Measurements from ENCODE around the gene RGS3. TPM values are rescaled to one million over a fixed set of nuclear protein-coding genes. Genes with fewer than 3 reads are reported as not detected.

RGS3 gene
- polyA plus RNA-seq, 2 of the 4 experiments (the other 2 are of a cell fraction) = 19.6 to 22.9 TPM

DNA sequence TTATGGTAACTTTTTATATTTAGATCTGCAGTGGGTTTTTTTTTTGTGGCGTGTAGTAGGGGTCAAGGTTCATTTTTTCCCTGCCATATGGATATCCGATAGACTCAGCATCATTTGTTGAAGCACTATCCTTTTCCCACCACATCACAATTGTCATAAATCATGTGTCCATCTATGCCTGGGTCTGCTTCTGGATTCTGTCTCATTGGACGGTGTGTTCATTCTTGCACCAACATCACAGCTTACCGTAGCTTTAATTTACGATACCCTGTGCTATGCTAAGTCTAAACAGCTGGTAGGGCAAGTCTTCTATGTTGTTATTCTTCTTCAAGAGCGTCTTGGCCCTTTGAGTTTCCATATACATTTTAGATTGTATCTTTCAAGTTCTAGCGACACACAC is 175.0 kb downstream of the RGS3 start:
- WGBS (ENCODE audit: missing lambda C conversion rate) = 67% methylated on average over 7 of the region's 7 CpGs
- FAIRE-seq = no peak
- CTCF ChIA-PET = interaction anchor here (0.6 to 2.9 kb wide), 6 partner anchors 17 to 908 kb away, joined by 3 to 19 read pairs (median 4); no protein-coding TSS in a partner anchor

DNA sequence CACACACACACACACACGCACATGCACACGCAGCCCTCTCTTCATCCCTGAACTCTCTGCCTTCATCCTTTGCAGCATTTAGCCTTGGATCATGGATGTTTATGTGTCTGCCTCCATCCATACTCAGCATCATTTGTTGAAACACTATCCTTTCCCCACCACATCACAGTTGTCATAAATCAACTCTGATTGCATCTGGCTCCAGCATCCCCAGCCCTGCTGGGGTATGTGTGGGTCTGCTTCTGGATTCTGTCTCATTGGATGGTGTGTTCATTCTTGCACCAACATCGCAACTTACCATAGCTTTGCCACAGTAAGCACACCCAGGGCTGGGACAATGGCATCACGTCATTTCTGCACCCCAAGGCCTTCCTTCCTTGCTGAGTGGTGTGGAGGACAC is 175.4 kb downstream of the RGS3 start:
- no peak for FAIRE-seq
- no peak overlapping the region for H3K27ac ChIP-seq
- no peak for ATAC-seq
- no peak overlapping the region for H3K4me3 ChIP-seq
- POLR2A ChIA-PET = no interaction called here
- H3K4me2 ChIP-seq = no peak overlapping the region
- H3K9me3 ChIP-seq = no peaks in the 10 kb centered on the region
- WGBS (ENCODE audit: missing lambda C conversion rate) = 90% methylated on average over 4 of the region's 4 CpGs
- no peak for DNase-seq (ENCODE audit: low read depth in 1 of 2, low spot score in 1 of 2)
- H3K4me1 ChIP-seq = no peaks in the 10 kb centered on the region
- CTCF ChIA-PET = interaction anchor here (0.7 to 2.9 kb wide), 6 partner anchors 14 to 908 kb away, joined by 3 to 19 read pairs (median 4); partner anchors contain the start of gene ALAD
- TF ChIP-seq FOSL2 (IDR thresholded peaks at IDR 0.05) (no peak), FOSL2 (CRISPR knock-in tag; IDR thresholded peaks at IDR 0.05) (no peak), ZSCAN20 (CRISPR knock-in tag; IDR thresholded peaks at IDR 0.05) (no peak), CHD4 (IDR thresholded peaks at IDR 0.05; ENCODE audit: borderline replicate concordance) (no peak), ZFP36 (IDR thresholded peaks at IDR 0.05; ENCODE audit: borderline replicate concordance, partially characterized antibody) (no peak), RNF2 (IDR thresholded peaks at IDR 0.05; ENCODE audit: borderline replicate concordance, low read depth) (no peak), JUNB (IDR thresholded peaks at IDR 0.05) (no peak), EP300 (IDR thresholded peaks at IDR 0.05) (no peak), RCOR1 (IDR thresholded peaks at IDR 0.05; ENCODE audit: low read depth, low read length) (no peak)
- TF ChIP-seq, protein P1, sequence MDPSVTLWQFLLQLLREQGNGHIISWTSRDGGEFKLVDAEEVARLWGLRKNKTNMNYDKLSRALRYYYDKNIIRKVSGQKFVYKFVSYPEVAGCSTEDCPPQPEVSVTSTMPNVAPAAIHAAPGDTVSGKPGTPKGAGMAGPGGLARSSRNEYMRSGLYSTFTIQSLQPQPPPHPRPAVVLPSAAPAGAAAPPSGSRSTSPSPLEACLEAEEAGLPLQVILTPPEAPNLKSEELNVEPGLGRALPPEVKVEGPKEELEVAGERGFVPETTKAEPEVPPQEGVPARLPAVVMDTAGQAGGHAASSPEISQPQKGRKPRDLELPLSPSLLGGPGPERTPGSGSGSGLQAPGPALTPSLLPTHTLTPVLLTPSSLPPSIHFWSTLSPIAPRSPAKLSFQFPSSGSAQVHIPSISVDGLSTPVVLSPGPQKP (IDR thresholded peaks at IDR 0.05; ENCODE audit: low read depth, low read length) = no peak
- TF ChIP-seq, protein P2, sequence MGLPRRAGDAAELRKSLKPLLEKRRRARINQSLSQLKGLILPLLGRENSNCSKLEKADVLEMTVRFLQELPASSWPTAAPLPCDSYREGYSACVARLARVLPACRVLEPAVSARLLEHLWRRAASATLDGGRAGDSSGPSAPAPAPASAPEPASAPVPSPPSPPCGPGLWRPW (IDR thresholded peaks at IDR 0.05) = no peak
- TF ChIP-seq, protein P3, sequence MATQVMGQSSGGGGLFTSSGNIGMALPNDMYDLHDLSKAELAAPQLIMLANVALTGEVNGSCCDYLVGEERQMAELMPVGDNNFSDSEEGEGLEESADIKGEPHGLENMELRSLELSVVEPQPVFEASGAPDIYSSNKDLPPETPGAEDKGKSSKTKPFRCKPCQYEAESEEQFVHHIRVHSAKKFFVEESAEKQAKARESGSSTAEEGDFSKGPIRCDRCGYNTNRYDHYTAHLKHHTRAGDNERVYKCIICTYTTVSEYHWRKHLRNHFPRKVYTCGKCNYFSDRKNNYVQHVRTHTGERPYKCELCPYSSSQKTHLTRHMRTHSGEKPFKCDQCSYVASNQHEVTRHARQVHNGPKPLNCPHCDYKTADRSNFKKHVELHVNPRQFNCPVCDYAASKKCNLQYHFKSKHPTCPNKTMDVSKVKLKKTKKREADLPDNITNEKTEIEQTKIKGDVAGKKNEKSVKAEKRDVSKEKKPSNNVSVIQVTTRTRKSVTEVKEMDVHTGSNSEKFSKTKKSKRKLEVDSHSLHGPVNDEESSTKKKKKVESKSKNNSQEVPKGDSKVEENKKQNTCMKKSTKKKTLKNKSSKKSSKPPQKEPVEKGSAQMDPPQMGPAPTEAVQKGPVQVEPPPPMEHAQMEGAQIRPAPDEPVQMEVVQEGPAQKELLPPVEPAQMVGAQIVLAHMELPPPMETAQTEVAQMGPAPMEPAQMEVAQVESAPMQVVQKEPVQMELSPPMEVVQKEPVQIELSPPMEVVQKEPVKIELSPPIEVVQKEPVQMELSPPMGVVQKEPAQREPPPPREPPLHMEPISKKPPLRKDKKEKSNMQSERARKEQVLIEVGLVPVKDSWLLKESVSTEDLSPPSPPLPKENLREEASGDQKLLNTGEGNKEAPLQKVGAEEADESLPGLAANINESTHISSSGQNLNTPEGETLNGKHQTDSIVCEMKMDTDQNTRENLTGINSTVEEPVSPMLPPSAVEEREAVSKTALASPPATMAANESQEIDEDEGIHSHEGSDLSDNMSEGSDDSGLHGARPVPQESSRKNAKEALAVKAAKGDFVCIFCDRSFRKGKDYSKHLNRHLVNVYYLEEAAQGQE (IDR thresholded peaks at IDR 0.05) = no peak

More for the DNA sequence above, 175.0 kb downstream of the RGS3 start:
- no peak overlapping the region for H3K4me2 ChIP-seq
- H3K4me3 ChIP-seq = no peak overlapping the region
- H3K27ac ChIP-seq = no peak overlapping the region
- H3K4me1 ChIP-seq = no peaks in the 10 kb centered on the region
- ATAC-seq (no peak), DNase-seq (ENCODE audit: low read depth in 1 of 2, low spot score in 1 of 2) (no peak)
- TF ChIP-seq SMC3 (IDR thresholded peaks at IDR 0.05) (no peak), RNF2 (IDR thresholded peaks at IDR 0.05; ENCODE audit: borderline replicate concordance, low read depth) (no peak), HOXA7 (CRISPR knock-in tag; IDR thresholded peaks at IDR 0.05) (no peak), RAD21 (conservative IDR thresholded peaks at IDR 0.05 in 1 of 2, IDR thresholded peaks at IDR 0.05 in 1 of 2) (no peak), HDAC2 (IDR thresholded peaks at IDR 0.05) (no peak), ESRRA (IDR thresholded peaks at IDR 0.05; ENCODE audit: borderline replicate concordance, low read length) (no peak), POLR2AphosphoS2 (conservative IDR thresholded peaks at IDR 0.05; ENCODE audit: low read length) (no peak), EHF (CRISPR knock-in tag; IDR thresholded peaks at IDR 0.05) (no peak), ZC3H11A (IDR thresholded peaks at IDR 0.05) (no peak), EHMT2 (IDR thresholded peaks at IDR 0.05; ENCODE audit: low read depth) (no peak), HOXB13 (CRISPR knock-in tag; IDR thresholded peaks at IDR 0.05; ENCODE audit: low read depth) (no peak), MAFK (IDR thresholded peaks at IDR 0.05; ENCODE audit: partially characterized antibody) (no peak), NR3C1 (IDR thresholded peaks at IDR 0.05) (no peak), KDM1A (IDR thresholded peaks at IDR 0.05; ENCODE audit: low read depth) (no peak)
- TF ChIP-seq, protein P3 (IDR thresholded peaks at IDR 0.05) = no peak
- TF ChIP-seq, protein P4, sequence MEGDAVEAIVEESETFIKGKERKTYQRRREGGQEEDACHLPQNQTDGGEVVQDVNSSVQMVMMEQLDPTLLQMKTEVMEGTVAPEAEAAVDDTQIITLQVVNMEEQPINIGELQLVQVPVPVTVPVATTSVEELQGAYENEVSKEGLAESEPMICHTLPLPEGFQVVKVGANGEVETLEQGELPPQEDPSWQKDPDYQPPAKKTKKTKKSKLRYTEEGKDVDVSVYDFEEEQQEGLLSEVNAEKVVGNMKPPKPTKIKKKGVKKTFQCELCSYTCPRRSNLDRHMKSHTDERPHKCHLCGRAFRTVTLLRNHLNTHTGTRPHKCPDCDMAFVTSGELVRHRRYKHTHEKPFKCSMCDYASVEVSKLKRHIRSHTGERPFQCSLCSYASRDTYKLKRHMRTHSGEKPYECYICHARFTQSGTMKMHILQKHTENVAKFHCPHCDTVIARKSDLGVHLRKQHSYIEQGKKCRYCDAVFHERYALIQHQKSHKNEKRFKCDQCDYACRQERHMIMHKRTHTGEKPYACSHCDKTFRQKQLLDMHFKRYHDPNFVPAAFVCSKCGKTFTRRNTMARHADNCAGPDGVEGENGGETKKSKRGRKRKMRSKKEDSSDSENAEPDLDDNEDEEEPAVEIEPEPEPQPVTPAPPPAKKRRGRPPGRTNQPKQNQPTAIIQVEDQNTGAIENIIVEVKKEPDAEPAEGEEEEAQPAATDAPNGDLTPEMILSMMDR (IDR thresholded peaks at IDR 0.05) = no peak
- TF ChIP-seq, protein P5, sequence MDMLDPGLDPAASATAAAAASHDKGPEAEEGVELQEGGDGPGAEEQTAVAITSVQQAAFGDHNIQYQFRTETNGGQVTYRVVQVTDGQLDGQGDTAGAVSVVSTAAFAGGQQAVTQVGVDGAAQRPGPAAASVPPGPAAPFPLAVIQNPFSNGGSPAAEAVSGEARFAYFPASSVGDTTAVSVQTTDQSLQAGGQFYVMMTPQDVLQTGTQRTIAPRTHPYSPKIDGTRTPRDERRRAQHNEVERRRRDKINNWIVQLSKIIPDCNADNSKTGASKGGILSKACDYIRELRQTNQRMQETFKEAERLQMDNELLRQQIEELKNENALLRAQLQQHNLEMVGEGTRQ (IDR thresholded peaks at IDR 0.05) = no peak
- TF ChIP-seq, protein P6, sequence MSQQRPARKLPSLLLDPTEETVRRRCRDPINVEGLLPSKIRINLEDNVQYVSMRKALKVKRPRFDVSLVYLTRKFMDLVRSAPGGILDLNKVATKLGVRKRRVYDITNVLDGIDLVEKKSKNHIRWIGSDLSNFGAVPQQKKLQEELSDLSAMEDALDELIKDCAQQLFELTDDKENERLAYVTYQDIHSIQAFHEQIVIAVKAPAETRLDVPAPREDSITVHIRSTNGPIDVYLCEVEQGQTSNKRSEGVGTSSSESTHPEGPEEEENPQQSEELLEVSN (IDR thresholded peaks at IDR 0.05; ENCODE audit: borderline replicate concordance, low read depth) = no peak
- POLR2A ChIA-PET = no interaction called here
- no peaks in the 10 kb centered on the region for H3K9me3 ChIP-seq

Data from A549 (cell line).